ENCODE measurements around the gene ADCY7. TPM values are rescaled to one million over a fixed set of nuclear protein-coding genes. Genes with fewer than 3 reads are reported as not detected.

The ADCY7 gene
- total RNA-seq, 1 experiment from 2014 or later, result 5.9 TPM

DNA sequence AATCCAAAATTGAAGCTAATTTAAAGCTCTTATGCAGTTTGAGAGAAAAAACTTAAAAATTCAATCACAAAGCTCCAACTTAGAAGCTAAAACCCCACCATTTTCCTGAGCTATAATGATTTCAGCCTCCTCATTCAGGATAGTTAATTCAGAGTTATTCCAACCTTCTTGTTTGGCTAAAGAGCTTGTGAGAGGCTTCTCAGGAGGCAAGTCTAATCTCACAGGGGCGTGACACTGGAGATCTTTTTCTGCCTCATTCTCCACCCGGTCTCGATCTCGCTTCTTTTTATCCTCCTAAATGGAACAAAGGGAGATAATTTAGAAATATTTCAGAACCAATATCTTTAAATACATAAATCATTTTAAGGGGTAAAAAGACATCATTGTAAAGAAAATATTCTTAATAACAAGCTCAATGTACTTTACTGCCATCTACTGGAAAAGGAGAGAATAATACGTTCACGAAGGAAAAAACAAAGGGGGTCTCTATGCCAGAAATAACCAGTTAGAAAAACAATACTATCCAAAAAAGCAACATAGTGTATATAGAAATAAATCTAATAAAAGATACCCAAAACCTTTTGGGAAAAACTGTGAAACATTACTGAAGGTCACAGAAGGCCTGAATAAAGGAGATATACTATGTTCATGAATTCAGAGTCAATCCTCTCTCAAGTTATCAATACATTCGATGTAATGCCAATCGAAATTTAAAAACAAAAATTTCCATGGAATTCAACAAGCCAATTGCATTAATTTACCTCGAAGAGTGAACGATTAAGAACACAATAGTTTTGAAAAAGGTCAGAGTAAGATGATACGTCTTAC lies 88.5 kb downstream of the ADCY7 start (continued):
- TF ChIP-seq, protein P1, sequence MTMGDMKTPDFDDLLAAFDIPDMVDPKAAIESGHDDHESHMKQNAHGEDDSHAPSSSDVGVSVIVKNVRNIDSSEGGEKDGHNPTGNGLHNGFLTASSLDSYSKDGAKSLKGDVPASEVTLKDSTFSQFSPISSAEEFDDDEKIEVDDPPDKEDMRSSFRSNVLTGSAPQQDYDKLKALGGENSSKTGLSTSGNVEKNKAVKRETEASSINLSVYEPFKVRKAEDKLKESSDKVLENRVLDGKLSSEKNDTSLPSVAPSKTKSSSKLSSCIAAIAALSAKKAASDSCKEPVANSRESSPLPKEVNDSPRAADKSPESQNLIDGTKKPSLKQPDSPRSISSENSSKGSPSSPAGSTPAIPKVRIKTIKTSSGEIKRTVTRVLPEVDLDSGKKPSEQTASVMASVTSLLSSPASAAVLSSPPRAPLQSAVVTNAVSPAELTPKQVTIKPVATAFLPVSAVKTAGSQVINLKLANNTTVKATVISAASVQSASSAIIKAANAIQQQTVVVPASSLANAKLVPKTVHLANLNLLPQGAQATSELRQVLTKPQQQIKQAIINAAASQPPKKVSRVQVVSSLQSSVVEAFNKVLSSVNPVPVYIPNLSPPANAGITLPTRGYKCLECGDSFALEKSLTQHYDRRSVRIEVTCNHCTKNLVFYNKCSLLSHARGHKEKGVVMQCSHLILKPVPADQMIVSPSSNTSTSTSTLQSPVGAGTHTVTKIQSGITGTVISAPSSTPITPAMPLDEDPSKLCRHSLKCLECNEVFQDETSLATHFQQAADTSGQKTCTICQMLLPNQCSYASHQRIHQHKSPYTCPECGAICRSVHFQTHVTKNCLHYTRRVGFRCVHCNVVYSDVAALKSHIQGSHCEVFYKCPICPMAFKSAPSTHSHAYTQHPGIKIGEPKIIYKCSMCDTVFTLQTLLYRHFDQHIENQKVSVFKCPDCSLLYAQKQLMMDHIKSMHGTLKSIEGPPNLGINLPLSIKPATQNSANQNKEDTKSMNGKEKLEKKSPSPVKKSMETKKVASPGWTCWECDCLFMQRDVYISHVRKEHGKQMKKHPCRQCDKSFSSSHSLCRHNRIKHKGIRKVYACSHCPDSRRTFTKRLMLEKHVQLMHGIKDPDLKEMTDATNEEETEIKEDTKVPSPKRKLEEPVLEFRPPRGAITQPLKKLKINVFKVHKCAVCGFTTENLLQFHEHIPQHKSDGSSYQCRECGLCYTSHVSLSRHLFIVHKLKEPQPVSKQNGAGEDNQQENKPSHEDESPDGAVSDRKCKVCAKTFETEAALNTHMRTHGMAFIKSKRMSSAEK (CRISPR knock-in tag; IDR thresholded peaks at IDR 0.05; ENCODE audit: borderline replicate concordance), result no peak
- TF ChIP-seq, protein P2, sequence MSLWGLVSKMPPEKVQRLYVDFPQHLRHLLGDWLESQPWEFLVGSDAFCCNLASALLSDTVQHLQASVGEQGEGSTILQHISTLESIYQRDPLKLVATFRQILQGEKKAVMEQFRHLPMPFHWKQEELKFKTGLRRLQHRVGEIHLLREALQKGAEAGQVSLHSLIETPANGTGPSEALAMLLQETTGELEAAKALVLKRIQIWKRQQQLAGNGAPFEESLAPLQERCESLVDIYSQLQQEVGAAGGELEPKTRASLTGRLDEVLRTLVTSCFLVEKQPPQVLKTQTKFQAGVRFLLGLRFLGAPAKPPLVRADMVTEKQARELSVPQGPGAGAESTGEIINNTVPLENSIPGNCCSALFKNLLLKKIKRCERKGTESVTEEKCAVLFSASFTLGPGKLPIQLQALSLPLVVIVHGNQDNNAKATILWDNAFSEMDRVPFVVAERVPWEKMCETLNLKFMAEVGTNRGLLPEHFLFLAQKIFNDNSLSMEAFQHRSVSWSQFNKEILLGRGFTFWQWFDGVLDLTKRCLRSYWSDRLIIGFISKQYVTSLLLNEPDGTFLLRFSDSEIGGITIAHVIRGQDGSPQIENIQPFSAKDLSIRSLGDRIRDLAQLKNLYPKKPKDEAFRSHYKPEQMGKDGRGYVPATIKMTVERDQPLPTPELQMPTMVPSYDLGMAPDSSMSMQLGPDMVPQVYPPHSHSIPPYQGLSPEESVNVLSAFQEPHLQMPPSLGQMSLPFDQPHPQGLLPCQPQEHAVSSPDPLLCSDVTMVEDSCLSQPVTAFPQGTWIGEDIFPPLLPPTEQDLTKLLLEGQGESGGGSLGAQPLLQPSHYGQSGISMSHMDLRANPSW (CRISPR knock-in tag; conservative IDR thresholded peaks at IDR 0.05; ENCODE audit: low read depth), result no peak
- TF ChIP-seq SMAD4 (CRISPR knock-in tag; IDR thresholded peaks at IDR 0.05) (no peak), FOXJ3 (CRISPR knock-in tag; IDR thresholded peaks at IDR 0.05; ENCODE audit: borderline replicate concordance) (no peak), PRRX2 (CRISPR knock-in tag; IDR thresholded peaks at IDR 0.05) (no peak), EMX1 (CRISPR knock-in tag; IDR thresholded peaks at IDR 0.05) (no peak), MYBL2 (CRISPR knock-in tag; IDR thresholded peaks at IDR 0.05) (no peak), NFE2L1 (CRISPR knock-in tag; IDR thresholded peaks at IDR 0.05) (no peak), NR3C1 (CRISPR knock-in tag; conservative IDR thresholded peaks at IDR 0.05; ENCODE audit: low read depth) (no peak)
- TF ChIP-seq, protein P3, sequence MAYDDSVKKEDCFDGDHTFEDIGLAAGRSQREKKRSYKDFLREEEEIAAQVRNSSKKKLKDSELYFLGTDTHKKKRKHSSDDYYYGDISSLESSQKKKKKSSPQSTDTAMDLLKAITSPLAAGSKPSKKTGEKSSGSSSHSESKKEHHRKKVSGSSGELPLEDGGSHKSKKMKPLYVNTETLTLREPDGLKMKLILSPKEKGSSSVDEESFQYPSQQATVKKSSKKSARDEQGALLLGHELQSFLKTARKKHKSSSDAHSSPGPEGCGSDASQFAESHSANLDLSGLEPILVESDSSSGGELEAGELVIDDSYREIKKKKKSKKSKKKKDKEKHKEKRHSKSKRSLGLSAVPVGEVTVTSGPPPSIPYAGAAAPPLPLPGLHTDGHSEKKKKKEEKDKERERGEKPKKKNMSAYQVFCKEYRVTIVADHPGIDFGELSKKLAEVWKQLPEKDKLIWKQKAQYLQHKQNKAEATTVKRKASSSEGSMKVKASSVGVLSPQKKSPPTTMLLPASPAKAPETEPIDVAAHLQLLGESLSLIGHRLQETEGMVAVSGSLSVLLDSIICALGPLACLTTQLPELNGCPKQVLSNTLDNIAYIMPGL (CRISPR knock-in tag; IDR thresholded peaks at IDR 0.05), result no peak
- TF ChIP-seq, protein P4, sequence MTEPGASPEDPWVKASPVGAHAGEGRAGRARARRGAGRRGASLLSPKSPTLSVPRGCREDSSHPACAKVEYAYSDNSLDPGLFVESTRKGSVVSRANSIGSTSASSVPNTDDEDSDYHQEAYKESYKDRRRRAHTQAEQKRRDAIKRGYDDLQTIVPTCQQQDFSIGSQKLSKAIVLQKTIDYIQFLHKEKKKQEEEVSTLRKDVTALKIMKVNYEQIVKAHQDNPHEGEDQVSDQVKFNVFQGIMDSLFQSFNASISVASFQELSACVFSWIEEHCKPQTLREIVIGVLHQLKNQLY (CRISPR knock-in tag; IDR thresholded peaks at IDR 0.05), result no peak
- TF ChIP-seq, protein P5, sequence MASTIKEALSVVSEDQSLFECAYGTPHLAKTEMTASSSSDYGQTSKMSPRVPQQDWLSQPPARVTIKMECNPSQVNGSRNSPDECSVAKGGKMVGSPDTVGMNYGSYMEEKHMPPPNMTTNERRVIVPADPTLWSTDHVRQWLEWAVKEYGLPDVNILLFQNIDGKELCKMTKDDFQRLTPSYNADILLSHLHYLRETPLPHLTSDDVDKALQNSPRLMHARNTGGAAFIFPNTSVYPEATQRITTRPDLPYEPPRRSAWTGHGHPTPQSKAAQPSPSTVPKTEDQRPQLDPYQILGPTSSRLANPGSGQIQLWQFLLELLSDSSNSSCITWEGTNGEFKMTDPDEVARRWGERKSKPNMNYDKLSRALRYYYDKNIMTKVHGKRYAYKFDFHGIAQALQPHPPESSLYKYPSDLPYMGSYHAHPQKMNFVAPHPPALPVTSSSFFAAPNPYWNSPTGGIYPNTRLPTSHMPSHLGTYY (CRISPR knock-in tag; IDR thresholded peaks at IDR 0.05), result no peak
- TF ChIP-seq, protein P6, sequence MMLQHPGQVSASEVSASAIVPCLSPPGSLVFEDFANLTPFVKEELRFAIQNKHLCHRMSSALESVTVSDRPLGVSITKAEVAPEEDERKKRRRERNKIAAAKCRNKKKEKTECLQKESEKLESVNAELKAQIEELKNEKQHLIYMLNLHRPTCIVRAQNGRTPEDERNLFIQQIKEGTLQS (CRISPR knock-in tag; conservative IDR thresholded peaks at IDR 0.05), result no peak
- TF ChIP-seq, protein P7, sequence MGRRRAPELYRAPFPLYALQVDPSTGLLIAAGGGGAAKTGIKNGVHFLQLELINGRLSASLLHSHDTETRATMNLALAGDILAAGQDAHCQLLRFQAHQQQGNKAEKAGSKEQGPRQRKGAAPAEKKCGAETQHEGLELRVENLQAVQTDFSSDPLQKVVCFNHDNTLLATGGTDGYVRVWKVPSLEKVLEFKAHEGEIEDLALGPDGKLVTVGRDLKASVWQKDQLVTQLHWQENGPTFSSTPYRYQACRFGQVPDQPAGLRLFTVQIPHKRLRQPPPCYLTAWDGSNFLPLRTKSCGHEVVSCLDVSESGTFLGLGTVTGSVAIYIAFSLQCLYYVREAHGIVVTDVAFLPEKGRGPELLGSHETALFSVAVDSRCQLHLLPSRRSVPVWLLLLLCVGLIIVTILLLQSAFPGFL (CRISPR knock-in tag; IDR thresholded peaks at IDR 0.05; ENCODE audit: borderline replicate concordance), result no peak

Data from WTC11 (cell line).